ENCODE measurements around the gene LILRB1.
"Not testable (repeated sequence)": the region's sequence is repeated elsewhere in the genome, so short reads cannot be mapped to it uniquely, and the experiment has no call there.

LILRB1 gene

GRCh38 chr19:54630262-54630661, at the start of gene LILRB1:
TSS of gene LILRB1 (plus strand) at chr19:54630484. CDS start at chr19:54631074, 590 bp downstream.
- DNase-seq = not testable (repeated sequence)

- no peak for DNase-seq
These were observed 43.9 kb upstream of the LILRB1 start for GRCh38 chr19:54586397-54586796.

- no peak for DNase-seq
These were observed 43.3 kb upstream of the LILRB1 start for GRCh38 chr19:54587026-54587425.

GRCh38 chr19:54593445-54593844, 36.8 kb upstream of the LILRB1 start, which contains the start of gene LILRA1:
TSS of gene LILRA1 (plus strand) at chr19:54593632. CDS start at chr19:54594245, 613 bp downstream.
- not testable (repeated sequence) for DNase-seq

- DNase-seq = not testable (repeated sequence)
These were observed 36.2 kb upstream of the LILRB1 start for GRCh38 chr19:54593931-54594626.

- no peak for DNase-seq
These were observed 35.5 kb upstream of the LILRB1 start for GRCh38 chr19:54594737-54595136.

GRCh38 chr19:54595680-54596436, 34.4 kb upstream of the LILRB1 start:
- DNase-seq = not testable (repeated sequence)

GRCh38 chr19:54600212-54600611, 30.1 kb upstream of the LILRB1 start:
- no peak for DNase-seq

GRCh38 chr19:54606230-54606629, 24.1 kb upstream of the LILRB1 start:
- DNase-seq = no peak

GRCh38 chr19:54606891-54607784, 23.1 kb upstream of the LILRB1 start:
- no peak for DNase-seq

GRCh38 chr19:54607785-54608150, 22.5 kb upstream of the LILRB1 start:
- DNase-seq = no peak

GRCh38 chr19:54608205-54608604, 22.1 kb upstream of the LILRB1 start:
- no peak for DNase-seq

- DNase-seq = no peak
These were observed 21.5 kb upstream of the LILRB1 start for GRCh38 chr19:54608792-54609191.

- DNase-seq = no peak
These were observed 20.9 kb upstream of the LILRB1 start for GRCh38 chr19:54609356-54609791.

GRCh38 chr19:54612428-54612827, 17.9 kb upstream of the LILRB1 start:
- DNase-seq = no peak

- DNase-seq = no peak
These were observed 15.6 kb upstream of the LILRB1 start for GRCh38 chr19:54614726-54615125.

- no peak for DNase-seq
These were observed 14.2 kb upstream of the LILRB1 start for GRCh38 chr19:54616057-54616456.

GRCh38 chr19:54616821-54617560, 13.3 kb upstream of the LILRB1 start:
- DNase-seq = no peak

- DNase-seq = no peak
These were observed 9.8 kb upstream of the LILRB1 start for GRCh38 chr19:54620464-54620863.

GRCh38 chr19:54622431-54622830, 7.9 kb upstream of the LILRB1 start:
- DNase-seq = no peak

GRCh38 chr19:54624234-54624633, 6.0 kb upstream of the LILRB1 start:
- DNase-seq = not testable (repeated sequence)
